ENCODE data around the gene ADAM12.

- no peak for TF ChIP-seq CTCF (conservative IDR thresholded peaks at IDR 0.05; ENCODE audit: low read length)
- no peak for TF ChIP-seq EZH2phosphoT487 (IDR thresholded peaks at IDR 0.05; ENCODE audit: borderline replicate concordance)
Measured at GRCh38 chr10:126393076-126393475, 4.8 kb upstream of the ADAM12 start.

Measured in Loucy (cell line).